Measurements from ENCODE around the gene NR5A1.

- TF ChIP-seq CTCF (IDR thresholded peaks at IDR 0.05; ENCODE audit: low read depth, low read length, poor library complexity, severe bottlenecking) (no peak), EZH2phosphoT487 (IDR thresholded peaks at IDR 0.05; ENCODE audit: borderline replicate concordance, low read length) (no peak)
Measured at GRCh38 chr9:124485201-124485600, 22.0 kb downstream of the NR5A1 start.

All from DOHH2 (cell line).